ENCODE data around the gene KRT32. TPM values are rescaled to one million over a fixed set of nuclear protein-coding genes. Genes with fewer than 3 reads are reported as not detected.

The KRT32 gene
- not detected for total RNA-seq

DNA sequence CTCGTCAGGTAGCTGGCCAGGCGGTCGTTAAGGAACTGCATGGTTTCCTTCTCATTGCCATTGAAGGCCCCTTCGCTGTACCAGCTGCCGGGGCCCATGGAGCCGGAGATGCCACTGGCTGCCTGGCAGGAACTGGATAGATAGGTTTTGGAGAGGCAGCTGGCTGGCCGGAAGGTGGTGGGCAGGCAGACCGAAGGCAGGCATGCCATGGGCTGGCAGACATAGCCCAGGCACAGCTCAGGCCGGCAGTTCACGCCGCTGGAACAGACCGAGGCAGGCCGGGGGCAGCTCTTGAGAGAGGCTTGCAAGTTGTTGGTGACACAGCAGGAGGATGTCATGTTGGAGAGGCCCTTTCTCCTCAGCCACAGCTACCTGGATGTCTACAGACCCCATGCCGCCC is at the start of gene KRT32:
Gene KRT32 (minus strand): TSS at position 399 of the 400 bp plus-strand sequence. CDS start 61 bp downstream, at position 338.
- intact Hi-C loops (cut with micrococcal nuclease): no loop called here
- POLR2A ChIA-PET: no interaction called here
- Mint-ChIP-seq H3K27ac (no peak within 1 kb of the TSS), H3K36me3 (no peaks in the 10 kb centered on the region), H3K4me1 (ENCODE audit: low read depth) (no peaks in the 10 kb centered on the region), H3K27me3 (no peaks in the 10 kb centered on the region), H3K4me3 (no peak within 1 kb of the TSS), H3K9me3 (peaks cover 10% of the 10 kb centered on the region)
- CTCF ChIA-PET: no interaction called here
- DNase-seq: no peak

DNA sequence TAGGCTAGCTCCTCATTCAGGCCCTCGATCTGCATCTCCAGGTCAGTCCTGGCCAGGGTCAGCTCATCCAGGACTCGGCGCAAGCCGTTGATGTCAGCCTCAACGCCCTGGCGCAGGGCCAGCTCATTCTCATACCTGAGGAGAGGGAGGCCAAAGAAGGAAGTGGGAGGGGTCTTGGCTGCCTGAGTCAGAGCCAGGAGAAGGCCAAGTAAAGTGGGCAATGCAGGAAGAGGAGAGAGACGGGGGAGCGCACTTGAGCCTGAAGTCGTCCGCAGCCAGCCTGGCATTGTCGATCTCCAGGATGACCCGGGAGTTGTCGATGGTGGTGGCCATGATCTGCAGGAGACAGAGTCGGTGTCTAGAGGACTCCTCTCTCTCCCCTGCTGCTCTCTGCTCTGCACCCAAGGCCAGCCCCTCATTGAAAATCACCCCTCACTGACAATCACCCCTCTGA is 49.7 kb upstream of the KRT32 start:
- no peaks in the 10 kb centered on the region for H3K9me3 Mint-ChIP-seq
- no peak overlapping the region for H3K27ac Mint-ChIP-seq
- intact Hi-C loops (cut with micrococcal nuclease): no loop called here
- no peak for DNase-seq
- no peaks in the 10 kb centered on the region for H3K27me3 Mint-ChIP-seq
- ChIA-PET CTCF (interaction anchor here (1.3 kb wide), 1 partner anchor 32 kb away, joined by 3 read pairs; no protein-coding TSS in a partner anchor), POLR2A (no interaction called here)
- H3K4me3 Mint-ChIP-seq: no peak overlapping the region
- no peaks in the 10 kb centered on the region for H3K4me1 Mint-ChIP-seq (ENCODE audit: low read depth)
- H3K36me3 Mint-ChIP-seq: no peaks in the 10 kb centered on the region

DNA sequence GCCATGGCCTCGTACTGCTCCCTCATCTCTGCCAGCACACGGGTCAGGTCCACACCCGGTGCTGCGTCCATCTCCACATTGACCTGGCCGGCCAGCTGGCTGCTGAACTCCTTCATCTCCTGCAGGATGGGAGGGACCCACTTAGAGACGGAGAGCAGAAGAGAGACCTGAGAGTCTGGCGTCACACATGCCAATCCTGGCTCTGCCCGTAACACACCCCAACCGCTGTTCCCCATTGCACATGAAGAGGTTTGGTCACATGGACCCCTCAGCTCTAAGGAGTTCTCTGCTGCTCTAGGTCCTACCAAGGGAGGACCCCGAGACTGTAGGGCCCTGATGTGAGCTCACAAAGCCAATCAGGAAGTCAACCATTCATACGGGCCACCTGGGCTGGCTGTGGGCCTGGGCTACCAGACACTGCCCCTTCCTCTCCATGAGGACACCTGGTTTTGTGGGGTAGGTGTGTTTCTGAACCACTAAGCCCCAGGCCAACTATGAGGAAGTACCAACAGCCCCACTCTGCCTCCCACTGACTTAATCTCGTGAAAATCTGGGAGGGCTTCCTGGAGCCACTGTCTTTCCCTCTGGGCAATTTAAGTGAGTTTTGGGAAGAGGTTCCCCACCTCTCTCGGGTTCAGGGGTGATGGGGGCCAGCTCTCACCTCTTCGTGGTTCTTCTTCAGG is 49.1 kb upstream of the KRT32 start:
- Mint-ChIP-seq H3K27ac (no peak overlapping the region), H3K36me3 (no peaks in the 10 kb centered on the region), H3K9me3 (no peaks in the 10 kb centered on the region), H3K27me3 (no peaks in the 10 kb centered on the region), H3K4me3 (no peak overlapping the region), H3K4me1 (ENCODE audit: low read depth) (no peaks in the 10 kb centered on the region)
- ChIA-PET CTCF (interaction anchor here (1.3 kb wide), 1 partner anchor 33 kb away, joined by 3 read pairs; no protein-coding TSS in a partner anchor), POLR2A (no interaction called here)
- DNase-seq: no peak
- intact Hi-C loops (cut with micrococcal nuclease): no loop called here

DNA sequence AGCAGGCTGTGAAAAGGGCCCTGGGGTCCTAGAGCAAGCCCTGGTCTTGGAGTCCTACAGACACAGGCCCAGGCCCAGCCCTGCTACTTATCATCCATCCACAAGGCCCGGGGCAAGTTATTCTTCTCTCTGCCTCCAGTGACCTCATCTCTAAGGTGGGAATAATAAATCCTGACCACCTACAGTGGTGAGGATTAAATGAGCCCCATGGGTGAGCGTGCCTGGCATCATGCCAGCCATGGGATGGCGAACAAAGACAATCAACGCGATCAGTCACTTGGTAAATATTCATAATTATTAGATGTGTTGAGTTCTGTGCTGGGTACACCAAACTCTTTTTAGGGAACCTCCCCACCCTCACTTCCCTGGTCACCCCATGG is 46.0 kb upstream of the KRT32 start:
- Mint-ChIP-seq H3K4me3 (no peak overlapping the region), H3K27me3 (no peaks in the 10 kb centered on the region), H3K9me3 (no peaks in the 10 kb centered on the region), H3K36me3 (no peaks in the 10 kb centered on the region), H3K4me1 (ENCODE audit: low read depth) (no peaks in the 10 kb centered on the region), H3K27ac (no peak overlapping the region)
- POLR2A ChIA-PET: no interaction called here
- CTCF ChIA-PET: no interaction called here
- intact Hi-C loops (cut with micrococcal nuclease): no loop called here
- no peak for DNase-seq

DNA sequence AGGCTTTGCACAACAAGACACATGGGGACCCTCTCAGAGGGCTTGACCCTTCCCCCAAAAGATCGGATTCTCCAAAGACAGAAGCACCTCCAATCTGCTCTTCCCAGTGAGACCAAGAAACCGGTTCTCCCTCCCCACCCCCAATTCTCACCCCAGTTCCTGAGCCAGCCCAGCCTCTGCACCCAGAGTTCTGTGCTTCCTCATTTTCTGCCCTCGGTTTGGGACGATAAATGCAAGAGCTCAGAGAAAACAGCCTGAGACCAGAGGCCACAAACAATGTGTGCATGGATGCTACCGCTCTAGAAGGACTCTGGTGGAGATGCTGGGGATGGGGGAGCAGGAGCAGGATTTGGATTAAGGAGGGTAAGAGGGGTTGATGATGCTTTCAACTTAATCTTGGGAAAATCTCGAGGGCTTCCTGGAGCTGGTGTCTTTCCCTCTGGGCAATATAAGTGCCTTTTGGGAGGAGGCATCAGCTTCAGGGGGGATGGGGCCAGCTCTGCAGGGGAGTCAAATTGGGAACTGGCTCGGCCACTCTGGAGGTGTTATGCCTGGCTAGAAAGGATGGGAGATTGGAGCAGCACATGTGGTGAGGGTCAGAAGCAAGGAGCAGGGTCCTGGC is 45.5 kb upstream of the KRT32 start:
- intact Hi-C loops (cut with micrococcal nuclease): no loop called here
- Mint-ChIP-seq H3K4me3 (no peak overlapping the region), H3K4me1 (ENCODE audit: low read depth) (no peaks in the 10 kb centered on the region), H3K36me3 (no peaks in the 10 kb centered on the region), H3K9me3 (no peaks in the 10 kb centered on the region), H3K27ac (no peak overlapping the region), H3K27me3 (no peaks in the 10 kb centered on the region)
- POLR2A ChIA-PET: no interaction called here
- CTCF ChIA-PET: no interaction called here
- DNase-seq: no peak

DNA sequence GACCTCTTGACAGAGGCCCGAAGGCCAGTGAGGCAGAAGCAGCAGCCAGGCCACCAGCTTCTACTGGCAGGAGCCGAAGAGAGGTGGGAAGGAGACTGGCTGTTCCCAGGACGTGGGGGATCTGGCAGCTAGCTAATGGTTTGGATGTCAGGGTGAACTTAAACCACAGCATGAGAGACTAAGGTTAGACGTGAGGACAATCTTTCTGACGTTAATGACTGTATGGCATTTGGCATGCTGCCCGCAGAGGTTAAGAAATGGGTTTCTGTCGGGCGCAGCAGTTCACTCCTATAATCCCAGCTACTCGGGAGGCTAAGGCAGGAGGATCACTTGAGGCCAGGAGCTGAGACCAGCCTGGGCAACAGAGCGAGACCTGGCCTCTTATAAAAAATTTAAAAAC is 44.5 kb upstream of the KRT32 start:
- Mint-ChIP-seq H3K4me3 (no peak overlapping the region), H3K4me1 (ENCODE audit: low read depth) (no peaks in the 10 kb centered on the region), H3K27me3 (no peaks in the 10 kb centered on the region), H3K27ac (no peak overlapping the region), H3K36me3 (no peaks in the 10 kb centered on the region), H3K9me3 (no peaks in the 10 kb centered on the region)
- CTCF ChIA-PET: no interaction called here
- DNase-seq: no peak
- POLR2A ChIA-PET: interaction anchor here (0.6 kb wide), 1 partner anchor 159 kb away, joined by 6 read pairs; no protein-coding TSS in a partner anchor
- intact Hi-C loops (cut with micrococcal nuclease): no loop called here

DNA sequence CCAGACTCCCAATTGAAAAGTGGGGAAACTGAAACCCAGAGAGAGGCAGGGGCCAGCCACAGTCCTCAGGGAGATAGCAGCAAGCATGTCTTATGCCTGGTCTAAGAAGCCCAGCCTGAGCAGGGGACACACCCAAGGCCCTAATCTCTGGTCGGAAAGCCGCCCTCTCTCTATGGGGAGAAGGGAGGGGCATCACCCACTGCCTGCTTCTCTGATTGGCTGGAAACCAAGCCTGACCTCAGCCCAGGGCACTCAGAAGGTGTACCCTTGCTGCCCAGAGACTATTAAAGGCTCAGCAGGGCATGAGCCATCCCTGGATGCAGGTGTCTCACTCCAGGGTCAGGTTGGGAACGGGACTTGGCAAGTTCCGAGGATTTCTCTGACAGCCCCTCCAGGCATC is 43.9 kb upstream of the KRT32 start:
- Mint-ChIP-seq H3K4me1 (ENCODE audit: low read depth) (no peaks in the 10 kb centered on the region), H3K9me3 (no peaks in the 10 kb centered on the region), H3K4me3 (no peak overlapping the region), H3K27me3 (no peaks in the 10 kb centered on the region), H3K36me3 (no peaks in the 10 kb centered on the region), H3K27ac (no peak overlapping the region)
- CTCF ChIA-PET: interaction anchor here (2.3 kb wide), 1 partner anchor 38 kb away, joined by 7 read pairs; no protein-coding TSS in a partner anchor
- intact Hi-C loops (cut with micrococcal nuclease): no loop called here
- POLR2A ChIA-PET: no interaction called here
- DNase-seq: no peak

DNA sequence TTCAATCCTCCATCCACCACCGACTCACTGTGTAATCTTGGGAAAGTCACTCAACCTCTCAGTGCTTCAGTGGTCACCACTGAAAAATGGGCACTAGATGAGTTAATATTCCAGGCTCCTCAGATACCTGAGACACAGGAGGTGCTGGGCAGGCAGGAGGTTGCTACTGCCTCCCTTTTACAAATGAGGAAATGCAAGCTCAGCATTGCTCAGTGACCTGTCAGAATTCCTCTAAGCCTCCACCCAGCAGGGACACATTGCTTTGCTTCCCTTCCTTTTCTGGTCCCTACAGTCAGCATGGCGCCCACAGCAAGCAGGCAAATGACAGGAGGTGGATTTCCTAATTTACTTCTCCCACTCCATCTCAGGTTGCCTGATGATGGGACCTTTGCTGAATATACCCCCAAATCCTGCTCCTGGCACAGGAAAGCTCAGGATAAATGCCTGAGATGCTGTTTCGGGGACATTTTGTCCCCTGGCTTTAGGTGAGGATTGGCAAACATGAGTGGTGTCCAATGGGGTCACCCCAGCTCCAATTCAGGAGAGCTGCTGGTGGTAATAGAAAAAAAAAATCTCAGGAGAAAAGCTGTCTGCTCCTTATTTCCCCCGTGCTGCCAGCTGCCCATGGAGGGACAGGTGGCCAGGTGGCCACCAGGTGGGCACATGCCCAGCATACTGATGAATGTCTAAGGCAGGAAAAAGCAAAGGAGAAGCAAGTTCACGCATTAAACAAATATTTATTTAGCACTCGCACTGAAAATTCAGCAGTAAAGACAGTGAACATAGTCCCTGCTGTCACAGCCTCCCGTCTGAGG is 43.3 kb upstream of the KRT32 start:
- Mint-ChIP-seq H3K36me3 (no peaks in the 10 kb centered on the region), H3K27ac (no peak overlapping the region), H3K27me3 (no peaks in the 10 kb centered on the region), H3K9me3 (no peaks in the 10 kb centered on the region), H3K4me1 (ENCODE audit: low read depth) (no peaks in the 10 kb centered on the region), H3K4me3 (no peak overlapping the region)
- ChIA-PET CTCF (interaction anchor here (2.3 kb wide), 1 partner anchor 38 kb away, joined by 7 read pairs; no protein-coding TSS in a partner anchor), POLR2A (no interaction called here)
- no peak for DNase-seq
- intact Hi-C loops (cut with micrococcal nuclease): no loop called here

DNA sequence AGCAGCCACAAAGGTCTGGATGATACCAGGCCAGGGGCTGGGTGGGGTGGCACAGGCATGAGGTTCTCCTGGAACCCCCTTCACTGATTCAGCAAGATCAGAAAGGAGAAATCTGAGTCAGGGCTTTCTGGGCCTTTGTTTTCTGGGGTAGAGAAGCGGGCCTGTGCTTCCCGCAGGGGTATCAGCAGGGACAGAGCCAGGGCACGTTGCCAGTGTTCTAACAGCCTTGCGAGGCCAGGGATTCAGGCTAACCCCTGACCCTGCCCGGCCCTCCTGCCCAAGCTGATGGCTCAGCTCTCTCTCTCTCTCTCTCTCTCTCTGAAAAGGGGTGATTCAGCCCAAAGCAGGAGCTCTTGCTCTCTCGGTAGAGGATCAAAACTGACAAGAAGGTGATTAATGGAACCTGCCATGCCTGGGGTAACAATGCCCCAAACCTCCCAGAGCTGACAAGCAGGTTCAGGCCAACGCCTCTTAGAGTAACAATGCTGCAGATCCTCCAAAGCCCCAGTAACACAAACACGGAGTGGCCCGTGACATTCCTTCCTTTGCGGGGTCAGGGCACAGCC is 40.2 kb upstream of the KRT32 start:
- Mint-ChIP-seq H3K9me3 (no peaks in the 10 kb centered on the region), H3K36me3 (no peaks in the 10 kb centered on the region), H3K27ac (no peak overlapping the region), H3K4me1 (ENCODE audit: low read depth) (no peaks in the 10 kb centered on the region), H3K4me3 (no peak overlapping the region), H3K27me3 (no peaks in the 10 kb centered on the region)
- CTCF ChIA-PET: no interaction called here
- DNase-seq: no peak
- intact Hi-C loops (cut with micrococcal nuclease): no loop called here
- POLR2A ChIA-PET: no interaction called here

DNA sequence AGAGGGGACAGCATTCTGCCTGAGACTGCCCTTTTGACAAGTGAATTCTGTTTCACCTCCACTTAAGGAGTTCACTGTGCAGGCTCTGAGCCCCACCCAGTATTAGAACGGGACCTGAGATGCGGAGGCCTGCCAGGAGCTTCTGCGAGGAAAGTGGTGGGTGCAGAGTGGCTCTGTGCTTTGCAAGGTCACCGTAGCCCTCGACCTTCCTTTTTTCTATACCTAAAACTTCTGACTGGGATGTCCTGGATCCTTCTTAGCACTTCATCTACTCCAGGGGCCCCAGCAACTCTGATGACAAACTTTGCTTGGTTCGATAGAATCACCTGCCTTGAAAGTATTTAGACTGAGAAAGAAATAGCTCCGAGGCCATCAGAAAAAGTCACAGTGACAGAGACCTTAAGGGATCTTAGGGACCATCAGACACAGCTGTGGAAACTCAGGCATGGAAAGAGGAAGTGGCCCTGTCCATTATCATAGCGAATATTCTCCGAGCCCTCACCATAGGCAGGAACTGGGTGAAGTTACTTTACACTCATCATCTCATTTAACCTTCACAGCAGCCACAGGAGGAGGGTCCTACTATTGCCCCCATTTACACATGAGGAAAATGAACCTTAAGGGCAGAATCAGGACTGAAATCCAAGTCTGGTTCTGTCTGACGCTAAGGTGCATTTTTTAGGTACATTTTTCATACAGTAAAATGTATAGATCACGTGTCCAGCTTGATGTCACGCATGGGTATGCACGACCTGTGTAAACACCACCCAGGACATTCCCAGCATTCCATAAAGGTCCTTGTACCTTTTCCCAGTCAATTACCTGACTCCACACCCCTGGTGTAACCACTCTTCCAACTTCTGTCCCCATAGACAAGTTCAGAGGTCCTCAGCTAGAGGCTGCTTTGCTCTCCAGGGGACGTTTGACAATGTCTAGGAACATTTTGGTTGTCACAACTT is 38.9 kb upstream of the KRT32 start:
- POLR2A ChIA-PET: no interaction called here
- intact Hi-C loops (cut with micrococcal nuclease): no loop called here
- Mint-ChIP-seq H3K27me3 (no peaks in the 10 kb centered on the region), H3K36me3 (no peaks in the 10 kb centered on the region), H3K9me3 (no peaks in the 10 kb centered on the region), H3K4me1 (ENCODE audit: low read depth) (no peaks in the 10 kb centered on the region), H3K27ac (no peak overlapping the region), H3K4me3 (no peak overlapping the region)
- no peak for DNase-seq
- CTCF ChIA-PET: interaction anchor here (1.6 kb wide), 1 partner anchor 43 kb away, joined by 5 read pairs; no protein-coding TSS in a partner anchor

DNA sequence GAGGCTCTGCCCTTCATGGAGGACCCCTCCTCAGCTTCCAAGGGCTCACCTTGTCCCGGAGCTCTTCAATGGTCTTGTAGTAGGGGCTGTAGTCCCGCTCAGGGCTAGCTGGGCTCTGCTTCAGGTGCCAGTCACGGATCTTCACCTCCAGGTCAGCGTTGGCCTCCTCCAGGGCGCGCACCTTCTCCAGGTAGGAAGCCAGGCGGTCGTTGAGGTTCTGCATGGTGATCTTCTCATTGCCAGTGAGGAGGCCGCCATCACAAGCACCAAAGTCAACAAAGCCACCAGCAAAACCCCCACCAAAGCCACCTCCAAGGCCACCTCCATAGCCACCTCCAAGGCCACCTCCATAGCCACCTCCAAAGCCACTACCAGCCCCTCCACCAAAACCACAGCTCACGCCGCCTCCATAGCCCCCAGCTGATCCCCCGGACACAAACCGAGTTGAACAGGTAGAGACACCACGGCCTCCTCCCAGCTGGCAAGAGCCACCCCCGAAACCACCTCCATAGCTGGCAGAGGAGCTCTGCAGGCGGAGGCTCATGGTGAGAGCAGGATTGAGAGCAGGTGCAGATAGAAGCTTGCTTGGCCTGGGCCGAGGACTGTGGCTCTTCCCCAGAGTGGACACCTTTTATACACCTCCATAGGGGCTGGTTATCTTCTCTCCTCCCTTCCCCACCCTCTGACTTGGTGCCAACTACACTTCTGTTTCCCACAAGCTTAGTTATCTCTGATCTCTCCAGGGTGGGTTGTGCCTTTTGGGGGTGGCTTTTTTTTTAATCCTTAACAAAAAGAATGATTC is 38.0 kb upstream of the KRT32 start, which contains the start of gene KRT13:
Gene KRT13 (minus strand): TSS at position 606 of the 802 bp plus-strand sequence. CDS start 62 bp downstream, at position 544.
- H3K9me3 Mint-ChIP-seq: no peaks in the 10 kb centered on the region
- no peaks in the 10 kb centered on the region for H3K4me1 Mint-ChIP-seq (ENCODE audit: low read depth)
- ChIA-PET POLR2A (no interaction called here), CTCF (interaction anchor here (1.6 kb wide), 1 partner anchor 44 kb away, joined by 5 read pairs; no protein-coding TSS in a partner anchor)
- intact Hi-C loops (cut with micrococcal nuclease): no loop called here
- H3K36me3 Mint-ChIP-seq: no peaks in the 10 kb centered on the region
- H3K4me3 Mint-ChIP-seq: no peak within 1 kb of the TSS
- H3K27ac Mint-ChIP-seq: no peak within 1 kb of the TSS
- no peak for DNase-seq
- H3K27me3 Mint-ChIP-seq: no peaks in the 10 kb centered on the region

Measured in activated CD4-positive, alpha-beta memory T cell treated with anti-CD3 and anti-CD28 coated beads for 36 hours (primary cell).